Nephron (organoid): ENCODE data around the gene ARL4C.
A peak's percentile ranks its signal among the peaks of the same experiment; 100 is the strongest.

Experiments
- H3K27ac Mint-ChIP-seq, 3 experiments: 2 replicates each; pipeline ENCODE4 v1.8.0; 2020; ENCODE audit warnings: mixed read lengths in 3 of 3, mild to moderate bottlenecking in 2 of 3, moderate library complexity in 1 of 3
- H3K27me3 Mint-ChIP-seq: 2 replicates; pipeline ENCODE4 v1.8.0; 2021; ENCODE audit warnings: low read depth, mild to moderate bottlenecking, moderate library complexity, mixed read lengths
- H3K36me3 Mint-ChIP-seq: 2 replicates; pipeline ENCODE4 v1.8.0; 2020; ENCODE audit warnings: low read depth, mixed read lengths
- H3K4me1 Mint-ChIP-seq: 2 replicates; pipeline ENCODE4 v1.8.0; 2020; ENCODE audit warnings: mixed read lengths
- H3K4me3 Mint-ChIP-seq, 3 experiments: 2 replicates each; pipeline ENCODE4 v1.8.0; 2020; ENCODE audit warnings: mild to moderate bottlenecking in 3 of 3, mixed read lengths in 3 of 3, moderate library complexity in 2 of 3
- H3K9me3 Mint-ChIP-seq: 2 replicates; pipeline ENCODE4 v1.8.0; 2020; ENCODE audit warnings: mixed read lengths
- TF ChIP-seq, protein P1 (sequence below), 3 experiments: fragments of 200-600 bp; sonication (generic); IDR thresholded peaks; one replicate each; pipeline ENCODE4 v1.5.0; 2021; ENCODE audit warnings: antibody characterized with exemption in 3 of 3; ENCODE audit not compliant: unreplicated experiment in 3 of 3

ARL4C gene

DNA sequence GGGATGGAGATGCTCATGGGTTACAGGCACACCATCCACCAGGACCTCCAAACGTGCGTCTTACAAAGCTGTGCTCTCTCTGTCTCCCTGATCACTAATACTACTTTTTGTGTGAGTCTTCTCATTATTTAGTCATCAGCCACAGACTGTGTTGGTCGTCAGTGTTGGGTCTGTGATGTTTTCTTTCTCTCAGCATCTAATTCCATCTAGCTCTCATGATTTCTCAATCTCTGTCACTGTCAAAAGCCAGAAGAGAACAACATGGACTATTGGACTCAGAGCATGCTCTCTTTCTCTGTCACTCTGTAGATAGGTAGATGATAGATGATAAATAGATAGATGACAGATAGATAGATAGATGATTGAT is 6.0 kb upstream of the ARL4C start:
- Mint-ChIP-seq H3K4me3 (no peak overlapping the region), H3K9me3 (no peaks in the 10 kb centered on the region), H3K4me1 (peaks cover 9% of the 10 kb centered on the region), H3K27me3 (peaks cover 11% of the 10 kb centered on the region), H3K36me3 (no peaks in the 10 kb centered on the region), H3K27ac (no peak overlapping the region)
- TF ChIP-seq, protein P1, sequence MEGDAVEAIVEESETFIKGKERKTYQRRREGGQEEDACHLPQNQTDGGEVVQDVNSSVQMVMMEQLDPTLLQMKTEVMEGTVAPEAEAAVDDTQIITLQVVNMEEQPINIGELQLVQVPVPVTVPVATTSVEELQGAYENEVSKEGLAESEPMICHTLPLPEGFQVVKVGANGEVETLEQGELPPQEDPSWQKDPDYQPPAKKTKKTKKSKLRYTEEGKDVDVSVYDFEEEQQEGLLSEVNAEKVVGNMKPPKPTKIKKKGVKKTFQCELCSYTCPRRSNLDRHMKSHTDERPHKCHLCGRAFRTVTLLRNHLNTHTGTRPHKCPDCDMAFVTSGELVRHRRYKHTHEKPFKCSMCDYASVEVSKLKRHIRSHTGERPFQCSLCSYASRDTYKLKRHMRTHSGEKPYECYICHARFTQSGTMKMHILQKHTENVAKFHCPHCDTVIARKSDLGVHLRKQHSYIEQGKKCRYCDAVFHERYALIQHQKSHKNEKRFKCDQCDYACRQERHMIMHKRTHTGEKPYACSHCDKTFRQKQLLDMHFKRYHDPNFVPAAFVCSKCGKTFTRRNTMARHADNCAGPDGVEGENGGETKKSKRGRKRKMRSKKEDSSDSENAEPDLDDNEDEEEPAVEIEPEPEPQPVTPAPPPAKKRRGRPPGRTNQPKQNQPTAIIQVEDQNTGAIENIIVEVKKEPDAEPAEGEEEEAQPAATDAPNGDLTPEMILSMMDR (IDR thresholded peaks at IDR 0.05; ENCODE audit: unreplicated experiment in 3 of 3) = no peak

DNA sequence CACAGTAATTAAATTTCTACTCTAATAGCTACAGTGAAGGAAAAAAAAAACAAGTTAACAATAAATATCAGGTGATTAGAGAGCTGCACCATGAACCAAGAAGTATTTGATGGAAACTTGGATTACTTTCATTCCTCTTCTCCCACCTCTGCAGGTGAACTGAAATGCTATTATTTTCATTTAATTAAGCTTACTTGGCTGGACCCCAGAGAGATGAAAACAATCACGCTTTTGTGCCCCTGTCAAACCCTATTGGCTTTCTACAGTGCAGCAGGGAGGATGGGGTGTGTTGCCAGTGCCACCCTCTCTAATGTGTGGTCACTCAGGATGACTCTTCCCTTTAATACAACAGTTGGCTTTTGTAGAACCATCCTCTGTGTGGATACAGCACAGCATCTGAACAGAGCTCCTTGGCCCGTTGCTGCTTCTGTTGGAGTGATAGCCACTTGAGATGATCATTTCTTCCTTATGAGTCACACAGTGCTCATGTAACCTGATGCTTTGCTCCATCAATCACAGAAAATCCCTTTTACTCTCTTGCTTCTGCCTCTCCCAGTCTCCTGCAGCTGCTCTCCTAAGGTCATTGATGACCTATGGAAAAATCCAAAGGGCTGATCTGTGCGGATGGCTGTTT is 5.5 kb upstream of the ARL4C start:
- TF ChIP-seq, protein P1 (IDR thresholded peaks at IDR 0.05; ENCODE audit: unreplicated experiment in 3 of 3) = no peak
- Mint-ChIP-seq H3K4me1 (peaks cover 9% of the 10 kb centered on the region), H3K4me3 (no peak overlapping the region), H3K27me3 (peaks cover 14% of the 10 kb centered on the region), H3K27ac (no peak overlapping the region), H3K9me3 (no peaks in the 10 kb centered on the region), H3K36me3 (no peaks in the 10 kb centered on the region)

DNA sequence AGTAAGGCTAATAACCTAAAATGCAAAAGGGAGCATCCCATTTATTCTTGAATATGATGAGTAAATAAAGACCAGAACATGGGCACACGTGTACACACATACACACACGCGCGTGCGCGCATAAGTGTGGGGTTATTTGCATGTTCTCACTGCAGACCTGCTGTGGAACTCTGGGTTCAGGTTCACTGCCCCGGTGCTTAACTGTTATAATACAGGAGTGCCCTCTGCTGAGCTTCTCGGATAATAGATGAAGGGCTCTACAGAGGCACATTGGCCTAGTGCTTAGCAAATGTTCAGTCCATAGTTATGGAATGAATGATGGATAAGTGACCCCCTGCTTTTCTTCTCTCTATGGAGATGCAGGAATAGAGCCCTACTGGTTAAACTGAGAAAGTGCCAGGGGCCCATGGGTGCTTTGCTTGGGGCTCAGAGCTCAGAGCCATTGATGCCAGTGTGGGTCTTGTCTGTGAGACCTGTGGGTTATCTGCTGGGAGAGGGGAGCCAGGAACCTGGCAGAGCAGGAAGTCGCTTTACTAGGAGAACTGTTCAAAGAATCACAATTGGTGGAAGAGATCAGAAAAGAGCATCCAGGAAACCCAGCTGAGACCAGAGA is 3.6 kb upstream of the ARL4C start:
- peak overlapping the region in 2 of 3 experiments; percentile 12 to 61 for H3K27ac Mint-ChIP-seq

DNA sequence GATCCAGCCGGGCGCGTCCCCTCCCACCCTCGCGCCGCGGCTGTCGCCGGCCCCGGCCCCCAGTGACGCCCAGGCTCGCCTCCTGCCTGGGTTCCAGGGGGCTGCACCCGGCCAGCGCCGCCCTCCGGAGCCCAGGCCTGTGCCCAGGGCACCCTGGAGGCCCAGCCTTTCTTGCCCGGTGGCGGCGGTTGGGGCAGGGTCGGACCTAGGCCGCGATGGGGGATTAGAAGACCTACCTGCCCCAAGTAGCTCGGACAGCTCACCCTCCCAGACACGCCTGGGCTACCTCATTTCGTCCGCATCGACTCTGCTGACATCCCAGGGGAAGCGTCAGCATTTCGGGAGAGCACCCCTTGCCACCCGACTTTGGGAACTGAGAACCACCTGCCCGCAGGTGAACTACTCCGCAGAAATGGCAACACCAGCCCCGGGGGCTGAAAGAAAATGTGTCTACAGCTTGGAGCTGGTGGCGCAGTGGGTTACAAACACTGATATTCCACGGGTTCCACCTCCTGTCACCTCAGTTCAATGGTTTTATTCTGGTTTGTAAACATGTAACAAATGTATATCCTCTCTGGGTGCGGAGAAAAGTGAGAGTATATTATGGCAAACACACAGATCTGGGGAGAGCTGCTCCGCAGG is 834 bp upstream of the ARL4C start:
- Mint-ChIP-seq H3K36me3 (no peaks in the 10 kb centered on the region), H3K4me3 (peak overlapping the region; percentile 66 to 83 (median 68)), H3K27ac (peak overlapping the region in 2 of 3 experiments; percentile 0 to 5), H3K4me1 (peaks cover 31% of the 10 kb centered on the region), H3K27me3 (peaks cover 36% of the 10 kb centered on the region), H3K9me3 (no peaks in the 10 kb centered on the region)
- TF ChIP-seq, protein P1 (IDR thresholded peaks at IDR 0.05; ENCODE audit: unreplicated experiment in 3 of 3) = no peak

More for the DNA sequence above, 3.6 kb upstream of the ARL4C start:
- H3K9me3 Mint-ChIP-seq = no peaks in the 10 kb centered on the region
- H3K27me3 Mint-ChIP-seq = peaks cover 22% of the 10 kb centered on the region
- H3K36me3 Mint-ChIP-seq = no peaks in the 10 kb centered on the region
- H3K4me1 Mint-ChIP-seq = peaks cover 17% of the 10 kb centered on the region
- TF ChIP-seq, protein P1 (IDR thresholded peaks at IDR 0.05; ENCODE audit: unreplicated experiment in 3 of 3) = peak; percentile 46 to 70 (median 53)
- H3K4me3 Mint-ChIP-seq = peak overlapping the region; percentile 28 to 30 (median 29)

DNA sequence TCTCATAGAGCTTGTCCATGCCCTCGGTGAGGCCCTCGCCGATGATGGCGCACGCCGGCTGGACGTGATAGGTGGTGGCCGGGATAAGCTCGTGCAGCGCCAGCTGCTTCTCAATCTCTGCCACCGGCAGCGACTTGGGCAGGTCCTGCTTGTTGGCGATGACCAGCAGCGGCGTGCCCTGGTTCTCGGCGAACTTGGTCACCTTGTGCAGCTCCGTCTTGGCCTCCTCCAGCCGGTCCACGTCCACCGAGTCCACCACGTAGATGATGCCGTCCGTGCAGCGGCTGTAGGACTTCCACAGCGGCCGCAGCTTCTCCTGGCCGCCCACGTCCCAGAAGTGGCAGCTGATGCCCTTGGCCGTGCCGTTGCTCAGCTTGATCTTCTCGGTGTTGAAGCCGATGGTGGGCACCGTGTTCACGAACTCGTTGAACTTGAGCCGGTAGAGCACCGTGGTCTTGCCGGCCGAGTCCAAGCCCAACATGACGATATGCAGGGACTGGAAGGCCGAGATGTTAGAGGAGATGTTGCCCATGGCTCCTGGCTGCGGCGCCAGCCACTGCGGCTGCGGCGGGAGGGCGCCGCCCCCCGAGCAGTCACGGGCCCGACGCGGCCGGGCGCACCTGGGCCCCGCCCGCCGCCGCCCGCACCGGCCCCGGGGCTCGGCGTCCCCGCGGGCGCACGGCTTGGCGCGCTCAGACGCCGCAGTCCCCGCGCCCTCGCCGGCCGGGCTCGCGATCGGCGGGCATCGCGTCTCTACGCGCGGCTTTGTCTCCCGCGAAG is 636 bp downstream of the ARL4C start:
- H3K4me1 Mint-ChIP-seq = peaks cover 32% of the 10 kb centered on the region
- H3K36me3 Mint-ChIP-seq = no peaks in the 10 kb centered on the region
- no peaks in the 10 kb centered on the region for H3K9me3 Mint-ChIP-seq
- H3K4me3 Mint-ChIP-seq = peak overlapping the region; percentile 89 to 90 (median 90)
- peaks cover 41% of the 10 kb centered on the region for H3K27me3 Mint-ChIP-seq
- peak overlapping the region; percentile 44 to 77 (median 64) for H3K27ac Mint-ChIP-seq
- TF ChIP-seq, protein P1 (IDR thresholded peaks at IDR 0.05; ENCODE audit: unreplicated experiment in 3 of 3) = no peak
